Measurements from ENCODE around the gene ZNF653. TPM values are rescaled to one million over a fixed set of nuclear protein-coding genes. Genes with fewer than 3 reads are reported as not detected.
"Not testable (repeated sequence)": the region's sequence is repeated elsewhere in the genome, so short reads cannot be mapped to it uniquely, and the experiment has no call there.

The ZNF653 gene
- total and polyA plus RNA-seq, 2 donors: 6.9 to 14.1 TPM

GRCh38 chr19:11463391-11463790 is 42.2 kb downstream of the ZNF653 start:
- 83% methylated on average over 12 of the region's 12 CpGs for WGBS
- no peaks in the 10 kb centered on the region for H3K9me3 ChIP-seq (ENCODE audit: control insufficient read depth in 2 of 2, insufficient read depth in 1 of 2, low read length in 1 of 2)
- H3K36me3 ChIP-seq (ENCODE audit: control insufficient read depth in 2 of 2, insufficient read depth in 2 of 2, low read length in 1 of 2): no peaks in the 10 kb centered on the region
- no peak overlapping the region for H3K27ac ChIP-seq (ENCODE audit: low read depth in 1 of 2, low read length in 1 of 2)
- DNase-seq (ENCODE audit: low read depth in 6 of 9, low spot score in 9 of 9): no peak
- H3K4me3 ChIP-seq (ENCODE audit: low read length in 2 of 2): no peak overlapping the region
- no peaks in the 10 kb centered on the region for H3K4me1 ChIP-seq (ENCODE audit: control insufficient read depth in 2 of 2, insufficient read depth in 2 of 2, low read length in 2 of 2)
- peaks cover 0 to 4% of the 10 kb centered on the region in 2 donors for H3K27me3 ChIP-seq (ENCODE audit: control insufficient read depth in 2 of 2, insufficient read depth in 1 of 2, low read length in 1 of 2)

GRCh38 chr19:11461453-11461852 is 44.2 kb downstream of the ZNF653 start:
- 86% methylated on average over 2 of the region's 2 CpGs for WGBS
- Histone ChIP-seq H3K27me3 (ENCODE audit: control insufficient read depth in 2 of 2, insufficient read depth in 1 of 2, low read length in 1 of 2) (peaks cover 0 to 15% of the 10 kb centered on the region in 2 donors), H3K9me3 (ENCODE audit: control insufficient read depth in 2 of 2, insufficient read depth in 1 of 2, low read length in 1 of 2) (no peaks in the 10 kb centered on the region), H3K4me3 (ENCODE audit: low read length in 2 of 2) (no peak overlapping the region), H3K27ac (ENCODE audit: low read depth in 1 of 2, low read length in 1 of 2) (no peak overlapping the region), H3K36me3 (ENCODE audit: control insufficient read depth in 2 of 2, insufficient read depth in 2 of 2, low read length in 1 of 2) (no peaks in the 10 kb centered on the region), H3K4me1 (ENCODE audit: control insufficient read depth in 2 of 2, insufficient read depth in 2 of 2, low read length in 2 of 2) (no peaks in the 10 kb centered on the region)
- no peak for DNase-seq (ENCODE audit: low read depth in 6 of 9, low spot score in 9 of 9)

DNA sequence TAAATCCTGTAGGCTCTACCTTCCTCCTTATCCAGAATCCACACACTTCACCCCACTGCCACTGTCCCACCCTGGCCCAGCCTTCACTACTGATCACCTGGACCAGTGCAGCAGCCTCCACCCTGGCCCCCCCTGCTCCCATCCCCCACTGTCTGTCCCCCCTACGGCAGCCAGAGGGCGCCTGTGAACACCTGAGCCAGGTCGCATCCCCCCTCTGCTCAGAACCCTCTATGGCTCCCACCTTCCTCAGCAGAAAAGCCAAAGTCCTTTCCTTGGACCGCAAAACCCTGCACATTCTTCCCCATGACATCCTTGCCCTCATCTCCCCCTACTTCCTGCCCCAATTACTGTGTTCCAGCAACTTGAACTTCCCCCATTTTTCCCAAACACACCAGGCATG is 45.4 kb downstream of the ZNF653 start:
- Histone ChIP-seq H3K9me3 (ENCODE audit: control insufficient read depth in 2 of 2, insufficient read depth in 1 of 2, low read length in 1 of 2) (no peaks in the 10 kb centered on the region), H3K27me3 (ENCODE audit: control insufficient read depth in 2 of 2, insufficient read depth in 1 of 2, low read length in 1 of 2) (peaks cover 0 to 18% of the 10 kb centered on the region in 2 donors), H3K4me3 (ENCODE audit: low read length in 2 of 2) (no peak overlapping the region), H3K27ac (ENCODE audit: low read depth in 1 of 2, low read length in 1 of 2) (no peak overlapping the region), H3K4me1 (ENCODE audit: control insufficient read depth in 2 of 2, insufficient read depth in 2 of 2, low read length in 2 of 2) (no peaks in the 10 kb centered on the region), H3K36me3 (ENCODE audit: control insufficient read depth in 2 of 2, insufficient read depth in 2 of 2, low read length in 1 of 2) (no peaks in the 10 kb centered on the region)
- WGBS: 61% methylated on average over 4 of the region's 4 CpGs
- no peak for DNase-seq (ENCODE audit: low read depth in 6 of 9, low spot score in 9 of 9)

DNA sequence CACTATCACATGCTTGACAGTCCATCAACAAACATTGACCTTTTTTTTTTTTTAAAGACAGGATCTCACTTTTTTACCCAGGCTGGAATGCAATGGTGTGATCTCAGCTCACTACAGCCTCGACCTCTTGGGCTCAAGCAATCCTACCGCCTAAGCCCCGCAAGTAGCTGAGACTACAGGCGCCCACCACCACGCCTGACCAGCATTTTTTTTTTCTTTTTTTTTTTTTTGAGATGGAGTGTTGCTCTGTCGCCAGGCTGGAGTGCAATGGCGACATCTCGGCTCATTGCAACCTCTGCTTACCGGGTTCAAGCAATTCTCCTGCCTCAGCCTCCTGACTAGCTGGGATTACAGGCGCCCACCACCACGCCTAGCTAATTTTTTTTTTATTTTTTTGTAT is 46.7 kb downstream of the ZNF653 start:
- H3K4me1 ChIP-seq (ENCODE audit: control insufficient read depth in 2 of 2, insufficient read depth in 2 of 2, low read length in 2 of 2); H3K9me3 ChIP-seq (ENCODE audit: control insufficient read depth in 2 of 2, insufficient read depth in 1 of 2, low read length in 1 of 2); H3K36me3 ChIP-seq (ENCODE audit: control insufficient read depth in 2 of 2, insufficient read depth in 2 of 2, low read length in 1 of 2); H3K4me3 ChIP-seq (ENCODE audit: low read length in 2 of 2); H3K27ac ChIP-seq (ENCODE audit: low read depth in 1 of 2, low read length in 1 of 2); DNase-seq (ENCODE audit: low read depth in 6 of 9, low spot score in 9 of 9): not testable (repeated sequence)
- H3K27me3 ChIP-seq (ENCODE audit: control insufficient read depth in 2 of 2, insufficient read depth in 1 of 2, low read length in 1 of 2): peaks cover 0 to 24% of the 10 kb centered on the region in 2 donors
- WGBS: 88% methylated on average over 11 of the region's 11 CpGs

- 89% methylated on average over 19 of the region's 19 CpGs for WGBS
- H3K27me3 ChIP-seq (ENCODE audit: control insufficient read depth in 2 of 2, insufficient read depth in 1 of 2, low read length in 1 of 2): peaks cover 0 to 25% of the 10 kb centered on the region in 2 donors
- H3K36me3 ChIP-seq (ENCODE audit: control insufficient read depth in 2 of 2, insufficient read depth in 2 of 2, low read length in 1 of 2): no peaks in the 10 kb centered on the region
- DNase-seq (ENCODE audit: low read depth in 6 of 9, low spot score in 9 of 9): no peak
- H3K4me1 ChIP-seq (ENCODE audit: control insufficient read depth in 2 of 2, insufficient read depth in 2 of 2, low read length in 2 of 2): no peaks in the 10 kb centered on the region
- no peak overlapping the region for H3K27ac ChIP-seq (ENCODE audit: low read depth in 1 of 2, low read length in 1 of 2)
- H3K4me3 ChIP-seq (ENCODE audit: low read length in 2 of 2): no peak overlapping the region
- no peaks in the 10 kb centered on the region for H3K9me3 ChIP-seq (ENCODE audit: control insufficient read depth in 2 of 2, insufficient read depth in 1 of 2, low read length in 1 of 2)
Observed at GRCh38 chr19:11458236-11458900, 47.3 kb downstream of the ZNF653 start.

GRCh38 chr19:11457831-11458230 is 47.8 kb downstream of the ZNF653 start:
- H3K4me3 ChIP-seq (ENCODE audit: low read length in 2 of 2): no peak overlapping the region
- no peak overlapping the region for H3K27ac ChIP-seq (ENCODE audit: low read depth in 1 of 2, low read length in 1 of 2)
- peaks cover 0 to 25% of the 10 kb centered on the region in 2 donors for H3K27me3 ChIP-seq (ENCODE audit: control insufficient read depth in 2 of 2, insufficient read depth in 1 of 2, low read length in 1 of 2)
- H3K4me1 ChIP-seq (ENCODE audit: control insufficient read depth in 2 of 2, insufficient read depth in 2 of 2, low read length in 2 of 2): no peaks in the 10 kb centered on the region
- H3K9me3 ChIP-seq (ENCODE audit: control insufficient read depth in 2 of 2, insufficient read depth in 1 of 2, low read length in 1 of 2): no peaks in the 10 kb centered on the region
- 90% methylated on average over 20 of the region's 20 CpGs for WGBS
- H3K36me3 ChIP-seq (ENCODE audit: control insufficient read depth in 2 of 2, insufficient read depth in 2 of 2, low read length in 1 of 2): no peaks in the 10 kb centered on the region
- DNase-seq (ENCODE audit: low read depth in 6 of 9, low spot score in 9 of 9): no peak

- H3K9me3 ChIP-seq (ENCODE audit: control insufficient read depth in 2 of 2, insufficient read depth in 1 of 2, low read length in 1 of 2): no peaks in the 10 kb centered on the region
- no peak for DNase-seq (ENCODE audit: low read depth in 6 of 9, low spot score in 9 of 9)
- no peaks in the 10 kb centered on the region for H3K36me3 ChIP-seq (ENCODE audit: control insufficient read depth in 2 of 2, insufficient read depth in 2 of 2, low read length in 1 of 2)
- H3K4me1 ChIP-seq (ENCODE audit: control insufficient read depth in 2 of 2, insufficient read depth in 2 of 2, low read length in 2 of 2): no peaks in the 10 kb centered on the region
- H3K27ac ChIP-seq (ENCODE audit: low read depth in 1 of 2, low read length in 1 of 2): no peak overlapping the region
- WGBS: 68% methylated on average over 18 of the region's 18 CpGs
- no peak overlapping the region for H3K4me3 ChIP-seq (ENCODE audit: low read length in 2 of 2)
- peaks cover 0 to 25% of the 10 kb centered on the region in 2 donors for H3K27me3 ChIP-seq (ENCODE audit: control insufficient read depth in 2 of 2, insufficient read depth in 1 of 2, low read length in 1 of 2)
Observed at GRCh38 chr19:11457115-11457514, 48.5 kb downstream of the ZNF653 start.

GRCh38 chr19:11456659-11457058 is 49.0 kb downstream of the ZNF653 start:
- peaks cover 0 to 25% of the 10 kb centered on the region in 2 donors for H3K27me3 ChIP-seq (ENCODE audit: control insufficient read depth in 2 of 2, insufficient read depth in 1 of 2, low read length in 1 of 2)
- no peaks in the 10 kb centered on the region for H3K4me1 ChIP-seq (ENCODE audit: control insufficient read depth in 2 of 2, insufficient read depth in 2 of 2, low read length in 2 of 2)
- no peaks in the 10 kb centered on the region for H3K9me3 ChIP-seq (ENCODE audit: control insufficient read depth in 2 of 2, insufficient read depth in 1 of 2, low read length in 1 of 2)
- H3K4me3 ChIP-seq (ENCODE audit: low read length in 2 of 2): no peak overlapping the region
- WGBS: 95% methylated on average over 7 of the region's 7 CpGs
- H3K36me3 ChIP-seq (ENCODE audit: control insufficient read depth in 2 of 2, insufficient read depth in 2 of 2, low read length in 1 of 2): no peaks in the 10 kb centered on the region
- no peak for DNase-seq (ENCODE audit: low read depth in 6 of 9, low spot score in 9 of 9)
- no peak overlapping the region for H3K27ac ChIP-seq (ENCODE audit: low read depth in 1 of 2, low read length in 1 of 2)

- not testable (repeated sequence) for H3K27ac ChIP-seq (ENCODE audit: low read depth in 1 of 2, low read length in 1 of 2); DNase-seq (ENCODE audit: low read depth in 6 of 9, low spot score in 9 of 9); H3K4me1 ChIP-seq (ENCODE audit: control insufficient read depth in 2 of 2, insufficient read depth in 2 of 2, low read length in 2 of 2); H3K4me3 ChIP-seq (ENCODE audit: low read length in 2 of 2); H3K36me3 ChIP-seq (ENCODE audit: control insufficient read depth in 2 of 2, insufficient read depth in 2 of 2, low read length in 1 of 2); H3K9me3 ChIP-seq (ENCODE audit: control insufficient read depth in 2 of 2, insufficient read depth in 1 of 2, low read length in 1 of 2)
- 93% methylated on average over 9 of the region's 9 CpGs for WGBS
- peaks cover 0 to 25% of the 10 kb centered on the region in 2 donors for H3K27me3 ChIP-seq (ENCODE audit: control insufficient read depth in 2 of 2, insufficient read depth in 1 of 2, low read length in 1 of 2)
Observed at GRCh38 chr19:11455233-11455554, 50.4 kb downstream of the ZNF653 start.

Measured in thymus (tissue), 11 donors.